Activated naive CD4-positive, alpha-beta T cell treated with anti-CD3 and anti-CD28 coated beads for 36 hours (primary cell): ENCODE results near the gene UBN1. TPM values are rescaled to one million over a fixed set of nuclear protein-coding genes. Genes with fewer than 3 reads are reported as not detected.
A peak's percentile ranks its signal among the peaks of the same experiment; 100 is the strongest.

ENCODE experiments used
- CTCF ChIA-PET: fragments of 350-600 bp; sonication (Branson Sonifier 250); formaldehyde crosslinking; loops from one replicate; lab custom pipeline; 2021; ENCODE audit warnings: antibody characterized with exemption; lab: Charles Lee
- DNase-seq: peaks from one replicate; pipeline ENCODE4 v3.0.0-alpha.2; 2020
- H3K27ac Mint-ChIP-seq: one replicate; pipeline ENCODE4 v1.8.0; 2021; ENCODE audit warnings: mild to moderate bottlenecking, mixed read lengths
- H3K27me3 Mint-ChIP-seq: one replicate; pipeline ENCODE4 v1.8.0; 2021; ENCODE audit warnings: low read depth, mixed read lengths
- H3K36me3 Mint-ChIP-seq: one replicate; pipeline ENCODE4 v1.8.0; 2021; ENCODE audit warnings: low read depth, mixed read lengths
- H3K4me1 Mint-ChIP-seq: one replicate; pipeline ENCODE4 v1.8.0; 2021; ENCODE audit warnings: low read depth, mixed read lengths
- H3K4me3 Mint-ChIP-seq: one replicate; pipeline ENCODE4 v1.8.0; 2021; ENCODE audit warnings: mild to moderate bottlenecking, moderate library complexity, mixed read lengths
- H3K9me3 Mint-ChIP-seq: one replicate; pipeline ENCODE4 v1.8.0; 2021; ENCODE audit warnings: mixed read lengths
- intact Hi-C: fragments of 100-400 bp; cut with micrococcal nuclease; formaldehyde crosslinking; loops from one replicate; pipeline ENCODE4 v1.15.1; 2023
- total RNA-seq, 2 experiments: library from RNA; stranded (reverse); gene quantifications; one replicate each; pipeline ENCODE4 v1.2.3, GENCODE V29; 2021

The UBN1 gene
- total RNA-seq, 2 experiments from 2014 or later, result 26.7 to 28.1 TPM

GRCh38 chr16:4828567-4829321 is 18.5 kb upstream of the UBN1 start:
- no peaks in the 10 kb centered on the region for H3K9me3 Mint-ChIP-seq
- peaks cover 37% of the 10 kb centered on the region for H3K36me3 Mint-ChIP-seq
- no peak overlapping the region for H3K27ac Mint-ChIP-seq
- DNase-seq, result no peak
- intact Hi-C loops, result no loop called here
- no peaks in the 10 kb centered on the region for H3K27me3 Mint-ChIP-seq
- H3K4me3 Mint-ChIP-seq, result no peak overlapping the region
- H3K4me1 Mint-ChIP-seq, result peaks cover 5% of the 10 kb centered on the region
- CTCF ChIA-PET, result interaction anchor here (1.0 kb wide), 1 partner anchor 127 kb away, joined by 3 read pairs; no protein-coding TSS in a partner anchor

DNA sequence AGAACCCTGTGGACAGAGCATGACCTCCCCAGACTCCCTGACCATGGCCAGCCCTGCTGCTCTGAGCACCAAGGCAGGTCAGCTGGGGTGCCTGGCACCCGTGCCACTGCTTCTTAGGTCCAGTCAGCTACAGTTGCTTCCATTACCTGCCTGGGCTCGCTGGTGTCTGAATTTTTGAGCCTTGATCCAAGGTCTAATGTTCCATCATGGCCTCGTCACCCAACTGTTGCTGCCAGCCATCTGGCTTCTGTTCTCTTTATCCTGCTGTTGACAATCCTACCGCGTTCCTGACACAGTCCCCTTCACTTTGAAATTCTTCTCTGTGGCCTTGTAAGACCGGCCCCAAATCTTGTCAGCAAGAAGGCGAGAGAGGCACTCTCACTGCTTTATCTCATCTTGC is 16.9 kb upstream of the UBN1 start:
- intact Hi-C loops, result no loop called here
- H3K4me3 Mint-ChIP-seq, result no peak overlapping the region
- CTCF ChIA-PET, result interaction anchor here (0.5 kb wide), 1 partner anchor 69 kb away, joined by 3 read pairs; no protein-coding TSS in a partner anchor
- H3K27me3 Mint-ChIP-seq, result no peaks in the 10 kb centered on the region
- H3K9me3 Mint-ChIP-seq, result no peaks in the 10 kb centered on the region
- peaks cover 28% of the 10 kb centered on the region for H3K36me3 Mint-ChIP-seq
- no peak for DNase-seq
- no peak overlapping the region for H3K27ac Mint-ChIP-seq
- H3K4me1 Mint-ChIP-seq, result peaks cover 6% of the 10 kb centered on the region

- CTCF ChIA-PET, result interaction anchor here (0.5 to 0.6 kb wide), 2 partner anchors 73 to 88 kb away, joined by 3 read pairs; no protein-coding TSS in a partner anchor
- Mint-ChIP-seq H3K9me3 (no peaks in the 10 kb centered on the region), H3K4me3 (no peak overlapping the region), H3K27ac (no peak overlapping the region), H3K36me3 (peaks cover 32% of the 10 kb centered on the region), H3K27me3 (no peaks in the 10 kb centered on the region), H3K4me1 (peaks cover 6% of the 10 kb centered on the region)
- no peak for DNase-seq
- intact Hi-C loops, result no loop called here
Measured at GRCh38 chr16:4831616-4832015, 15.7 kb upstream of the UBN1 start.

DNA sequence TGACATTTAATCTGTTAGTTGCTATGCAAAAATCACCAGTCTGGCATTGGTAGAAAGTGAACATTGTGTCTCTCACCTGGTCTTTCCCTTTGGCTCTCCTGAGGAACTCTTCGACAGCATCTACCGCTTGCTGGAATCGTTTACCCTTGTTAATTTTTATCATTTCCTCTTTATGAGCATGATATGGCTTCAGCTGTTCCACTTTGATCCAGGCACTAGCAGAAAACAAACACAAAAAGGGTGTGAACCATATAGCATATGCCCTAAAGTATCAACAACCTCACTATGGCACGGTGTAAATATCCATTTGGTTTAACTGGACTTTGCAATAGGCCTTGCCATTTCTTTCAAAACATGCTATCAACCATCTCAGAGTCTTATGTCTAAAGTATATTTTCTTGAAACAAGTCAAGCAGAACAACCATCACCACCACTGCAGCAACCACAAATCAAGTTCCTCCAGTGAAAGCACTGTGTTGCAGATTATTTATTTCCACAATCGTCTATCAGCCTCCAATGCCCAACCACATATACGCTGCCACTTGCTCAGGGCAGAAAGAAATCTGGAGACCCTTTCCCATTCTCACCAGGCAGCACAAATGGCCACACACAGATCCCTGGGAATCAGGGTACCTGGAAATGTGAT is 14.5 kb upstream of the UBN1 start:
- no peak overlapping the region for H3K4me3 Mint-ChIP-seq
- peaks cover 28% of the 10 kb centered on the region for H3K36me3 Mint-ChIP-seq
- H3K4me1 Mint-ChIP-seq, result peaks cover 7% of the 10 kb centered on the region
- CTCF ChIA-PET, result no interaction called here
- no peaks in the 10 kb centered on the region for H3K9me3 Mint-ChIP-seq
- H3K27me3 Mint-ChIP-seq, result no peaks in the 10 kb centered on the region
- no peak overlapping the region for H3K27ac Mint-ChIP-seq
- intact Hi-C loops, result no loop called here
- DNase-seq, result no peak

DNA sequence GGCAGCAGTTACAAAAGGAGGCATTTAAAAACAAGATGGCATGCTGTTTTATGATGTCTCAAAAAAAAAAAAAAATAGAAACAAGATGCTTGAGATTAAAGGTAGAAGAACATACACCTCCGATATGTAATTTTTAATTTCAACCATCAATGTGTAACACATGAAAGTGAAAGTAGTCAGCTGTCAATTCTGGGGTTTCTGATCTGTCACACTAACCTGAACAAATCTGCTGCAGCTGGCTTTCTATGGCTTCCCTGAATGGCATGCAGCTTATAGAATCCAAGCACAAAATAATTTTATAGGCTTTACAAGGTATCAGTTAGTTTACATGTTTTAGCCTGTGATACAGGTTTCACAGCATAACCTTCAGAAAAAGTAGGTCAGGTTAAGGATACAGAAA is 13.7 kb upstream of the UBN1 start:
- CTCF ChIA-PET, result no interaction called here
- DNase-seq, result no peak
- Mint-ChIP-seq H3K36me3 (peaks cover 28% of the 10 kb centered on the region), H3K9me3 (no peaks in the 10 kb centered on the region), H3K27ac (no peak overlapping the region), H3K27me3 (no peaks in the 10 kb centered on the region), H3K4me1 (peaks cover 7% of the 10 kb centered on the region), H3K4me3 (no peak overlapping the region)
- intact Hi-C loops, result no loop called here

- intact Hi-C loops, result loop anchor here (1.0 kb wide), 1 partner anchor 22 kb away; no protein-coding TSS in a partner anchor
- peaks cover 32% of the 10 kb centered on the region for H3K36me3 Mint-ChIP-seq
- CTCF ChIA-PET, result no interaction called here
Measured at GRCh38 chr16:4836727-4837126, 10.6 kb upstream of the UBN1 start.

GRCh38 chr16:4837733-4838501 is 9.4 kb upstream of the UBN1 start:
- Mint-ChIP-seq H3K27me3 (no peaks in the 10 kb centered on the region), H3K4me1 (peaks cover 9% of the 10 kb centered on the region), H3K27ac (no peak overlapping the region), H3K36me3 (peaks cover 28% of the 10 kb centered on the region), H3K9me3 (no peaks in the 10 kb centered on the region), H3K4me3 (no peak overlapping the region)
- CTCF ChIA-PET, result no interaction called here
- intact Hi-C loops, result no loop called here
- no peak for DNase-seq

More at GRCh38 chr16:4836727-4837126, 10.6 kb upstream of the UBN1 start:
- Mint-ChIP-seq H3K9me3 (no peaks in the 10 kb centered on the region), H3K27me3 (no peaks in the 10 kb centered on the region), H3K4me1 (peaks cover 9% of the 10 kb centered on the region), H3K4me3 (no peak overlapping the region), H3K27ac (no peak overlapping the region)
- DNase-seq, result no peak

GRCh38 chr16:4839942-4840341 is 7.3 kb upstream of the UBN1 start:
- DNase-seq, result no peak
- Mint-ChIP-seq H3K27ac (no peak overlapping the region), H3K9me3 (no peaks in the 10 kb centered on the region), H3K4me3 (no peak overlapping the region), H3K27me3 (no peaks in the 10 kb centered on the region), H3K36me3 (peaks cover 38% of the 10 kb centered on the region), H3K4me1 (peaks cover 7% of the 10 kb centered on the region)
- CTCF ChIA-PET, result no interaction called here
- intact Hi-C loops, result no loop called here

DNA sequence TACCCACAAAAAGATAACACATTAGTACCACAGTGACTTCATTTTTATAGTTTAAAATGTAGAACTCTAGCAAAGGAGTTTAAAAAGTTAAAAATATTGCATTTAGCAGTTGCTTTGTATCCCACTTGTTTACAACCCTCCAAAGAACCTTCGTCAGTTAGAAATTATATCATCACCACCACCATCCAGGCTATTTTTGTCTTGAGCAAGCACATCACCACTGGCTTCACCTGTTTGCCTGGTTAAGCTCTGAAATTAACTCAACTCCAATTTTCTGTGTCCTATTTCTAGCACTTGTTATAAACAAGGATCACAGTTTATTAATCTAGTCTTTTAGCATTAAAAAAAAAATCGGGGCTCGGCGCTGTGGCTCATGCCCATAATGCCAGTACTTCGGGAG is 6.3 kb upstream of the UBN1 start:
- CTCF ChIA-PET, result interaction anchor here (0.6 kb wide), 1 partner anchor 650 kb away, joined by 5 read pairs; no protein-coding TSS in a partner anchor
- no peak for DNase-seq
- peaks cover 16% of the 10 kb centered on the region for H3K4me1 Mint-ChIP-seq
- no peak overlapping the region for H3K4me3 Mint-ChIP-seq
- H3K36me3 Mint-ChIP-seq, result peaks cover 45% of the 10 kb centered on the region
- H3K27ac Mint-ChIP-seq, result no peak overlapping the region
- H3K9me3 Mint-ChIP-seq, result no peaks in the 10 kb centered on the region
- intact Hi-C loops, result no loop called here
- H3K27me3 Mint-ChIP-seq, result no peaks in the 10 kb centered on the region

DNA sequence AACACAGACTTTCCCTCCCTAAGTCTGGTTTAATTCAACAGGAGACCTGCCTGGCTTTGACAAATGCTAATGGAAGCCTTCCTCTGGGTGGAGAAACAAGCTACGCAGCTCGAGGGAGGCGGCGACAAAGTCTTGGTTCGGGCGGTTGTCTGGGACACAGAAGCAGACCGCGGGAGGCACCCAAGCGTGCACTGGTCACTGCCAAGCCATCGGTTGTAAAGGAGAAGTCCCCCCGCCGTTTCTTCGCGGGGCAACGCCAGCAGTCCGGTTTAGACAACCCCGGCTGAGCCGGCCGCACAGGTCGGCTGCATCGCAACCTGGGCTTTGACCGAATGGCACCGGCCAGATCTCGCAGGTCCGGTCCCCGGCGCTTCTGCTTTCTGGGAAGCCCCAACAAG is 779 bp upstream of the UBN1 start:
- DNase-seq, result peak; percentile 23
- intact Hi-C loops, result loop anchor here (2.0 to 5.0 kb wide), 3 partner anchors 186 to 419 kb away; partner anchors contain the start of genes DNAJA3, MGRN1 and NAGPA
- H3K4me3 Mint-ChIP-seq, result peak overlapping the region; percentile 83
- H3K27ac Mint-ChIP-seq, result peak overlapping the region; percentile 73
- H3K36me3 Mint-ChIP-seq, result peaks cover 26% of the 10 kb centered on the region
- CTCF ChIA-PET, result no interaction called here
- peaks cover 52% of the 10 kb centered on the region for H3K4me1 Mint-ChIP-seq
- H3K9me3 Mint-ChIP-seq, result no peaks in the 10 kb centered on the region
- H3K27me3 Mint-ChIP-seq, result no peaks in the 10 kb centered on the region

- Mint-ChIP-seq H3K9me3 (no peaks in the 10 kb centered on the region), H3K36me3 (peaks cover 21% of the 10 kb centered on the region), H3K27ac (peak overlapping the region; percentile 61), H3K27me3 (no peaks in the 10 kb centered on the region), H3K4me3 (peak overlapping the region; percentile 79), H3K4me1 (peaks cover 55% of the 10 kb centered on the region)
- CTCF ChIA-PET, result no interaction called here
- intact Hi-C loops, result loop anchor here (1.0 to 5.0 kb wide), 8 partner anchors 46 to 421 kb away; partner anchors contain the start of genes ANKS3, DNAAF8, DNAJA3 and EEF2KMT
- peak; percentile 61 for DNase-seq
Measured at GRCh38 chr16:4847774-4848587, 700 bp downstream of the UBN1 start.
